Dermis microvascular lymphatic vessel endothelial cell (primary cell): ENCODE results near the gene RABGAP1. TPM values are rescaled to one million over a fixed set of nuclear protein-coding genes. Genes with fewer than 3 reads are reported as not detected.
"Not testable (repeated sequence)": the region's sequence is repeated elsewhere in the genome, so short reads cannot be mapped to it uniquely, and the experiment has no call there.

ENCODE experiments used
- DNase-seq, 2 donors: peaks; one replicate each; pipeline versions ENCODE4 v3.0.0 to v3.0.0-alpha.2; 2010; ENCODE audit warnings: low read depth in 2 of 2
- total RNA-seq: library from RNA; depleted of rRNA; stranded (reverse); fragments of >200 nt; gene quantifications from 2 replicates; pipeline ENCODE4 v1.2.1, GENCODE V29; 2014

RABGAP1 gene
- total RNA-seq = 34.4 and 46.7 TPM in 2 replicates

DNA sequence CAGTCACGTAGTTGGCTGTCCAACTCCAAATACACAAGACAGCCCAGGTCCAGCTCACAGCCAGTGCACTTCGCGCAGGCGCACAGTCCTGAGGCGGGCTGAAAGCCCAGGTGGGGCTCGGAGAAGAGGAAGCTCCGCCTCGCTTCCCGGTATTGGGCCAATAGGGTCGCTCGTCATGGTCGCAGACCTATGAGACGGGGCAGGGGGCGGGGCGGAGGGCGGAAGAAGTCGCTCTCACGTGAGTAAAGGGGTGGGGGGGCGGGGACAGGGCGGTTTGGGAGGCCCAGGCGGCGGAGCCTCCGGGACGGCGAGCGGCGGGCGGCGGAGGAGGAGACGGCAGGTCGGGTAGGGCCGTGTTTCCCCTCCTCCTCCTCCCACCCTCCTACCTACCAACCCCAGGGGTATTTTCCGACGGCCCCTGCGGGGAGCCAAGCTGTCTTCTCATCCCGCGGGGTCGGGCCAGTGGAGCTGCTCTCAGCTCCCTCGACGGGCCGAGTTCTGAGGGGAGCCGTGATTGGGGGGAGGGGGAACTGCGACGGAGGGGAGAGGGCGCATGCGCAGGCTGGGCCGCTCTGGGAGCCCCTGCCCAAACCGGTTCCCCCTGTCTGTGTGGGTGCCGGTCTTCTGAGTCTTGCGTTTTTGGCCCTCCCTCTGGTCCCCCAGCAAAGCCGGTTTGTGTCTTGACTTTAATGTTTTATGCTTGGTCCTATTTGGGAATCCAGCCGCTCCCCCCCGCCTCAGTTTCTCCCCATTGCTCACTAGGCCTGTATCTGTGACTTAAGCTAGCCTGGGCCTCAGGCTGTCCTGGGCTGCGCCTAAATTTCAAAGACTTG, at the start of gene RABGAP1:
RABGAP1 (plus strand) TSS at position 272 of the 833 bp plus-strand sequence. CDS start 16,040 bp downstream, outside the sequence.
- peak; percentile 96 to 99 for DNase-seq

DNA sequence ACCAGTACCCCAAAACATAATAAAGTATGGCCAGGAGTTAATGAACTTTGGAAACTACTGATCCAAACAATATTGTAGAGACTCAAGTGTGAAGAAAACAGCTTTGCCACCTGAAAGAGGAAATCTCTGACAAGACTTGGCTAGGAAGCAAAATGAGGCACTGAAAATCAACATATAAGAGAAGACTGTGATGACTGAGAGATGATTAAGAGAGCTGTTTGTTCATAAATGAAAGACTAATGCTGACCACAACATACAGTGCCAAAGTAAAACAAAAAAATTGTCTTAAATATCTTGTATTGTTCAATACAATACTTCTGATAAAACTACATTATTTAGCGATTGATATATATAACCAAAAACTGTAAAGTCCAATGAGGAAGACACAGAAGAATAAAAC, 42.9 kb upstream of the RABGAP1 start:
- peak in 1 of 2 donors; percentile 33 for DNase-seq

- DNase-seq = peak; percentile 34 to 52
Observed at GRCh38 chr9:122900791-122901190, 40.0 kb upstream of the RABGAP1 start.

- peak; percentile 24 to 71 for DNase-seq
Observed at GRCh38 chr9:122904466-122904822, 36.4 kb upstream of the RABGAP1 start.

- peak; percentile 99 for DNase-seq
Observed at GRCh38 chr9:122904823-122905710, 35.8 kb upstream of the RABGAP1 start, which contains the start of gene RC3H2. RC3H2 (minus strand) TSS chr9:122905359; CDS start chr9:122897509, 7,850 bp downstream.

DNA sequence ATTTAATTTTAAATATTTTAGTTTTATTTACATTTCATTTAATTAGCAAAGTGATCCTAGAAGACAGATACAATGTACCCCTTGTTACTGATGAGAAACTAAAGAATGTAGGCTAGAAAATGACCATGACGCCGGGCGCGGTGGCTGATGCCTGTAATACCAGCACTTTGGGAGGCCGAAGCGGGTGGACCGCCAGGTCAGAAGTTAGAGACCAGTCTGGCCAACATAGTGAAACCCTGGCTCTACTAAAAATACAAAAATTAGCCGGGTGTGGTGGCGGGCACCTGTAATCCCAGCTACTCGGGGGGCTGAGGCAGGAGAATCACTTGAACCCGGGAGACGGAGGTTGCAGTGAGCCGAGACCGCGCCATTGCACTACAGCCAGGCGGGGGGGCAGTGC, 34.7 kb upstream of the RABGAP1 start:
- not testable (repeated sequence) for DNase-seq

DNA sequence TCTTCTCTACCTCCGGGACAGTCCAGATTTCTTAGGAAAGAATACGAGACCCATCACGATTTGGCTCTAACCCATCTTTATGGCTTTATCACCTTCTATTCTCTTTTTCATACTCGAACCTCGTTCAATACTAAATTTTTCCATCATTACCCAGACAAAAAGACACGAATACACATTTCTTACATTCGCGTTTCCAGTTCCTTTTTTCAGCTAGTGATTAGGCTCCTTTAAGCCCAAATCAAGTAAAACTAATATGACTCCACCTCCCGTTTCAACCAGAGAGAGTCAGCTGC, 28.2 kb upstream of the RABGAP1 start:
- DNase-seq = no peak

DNA sequence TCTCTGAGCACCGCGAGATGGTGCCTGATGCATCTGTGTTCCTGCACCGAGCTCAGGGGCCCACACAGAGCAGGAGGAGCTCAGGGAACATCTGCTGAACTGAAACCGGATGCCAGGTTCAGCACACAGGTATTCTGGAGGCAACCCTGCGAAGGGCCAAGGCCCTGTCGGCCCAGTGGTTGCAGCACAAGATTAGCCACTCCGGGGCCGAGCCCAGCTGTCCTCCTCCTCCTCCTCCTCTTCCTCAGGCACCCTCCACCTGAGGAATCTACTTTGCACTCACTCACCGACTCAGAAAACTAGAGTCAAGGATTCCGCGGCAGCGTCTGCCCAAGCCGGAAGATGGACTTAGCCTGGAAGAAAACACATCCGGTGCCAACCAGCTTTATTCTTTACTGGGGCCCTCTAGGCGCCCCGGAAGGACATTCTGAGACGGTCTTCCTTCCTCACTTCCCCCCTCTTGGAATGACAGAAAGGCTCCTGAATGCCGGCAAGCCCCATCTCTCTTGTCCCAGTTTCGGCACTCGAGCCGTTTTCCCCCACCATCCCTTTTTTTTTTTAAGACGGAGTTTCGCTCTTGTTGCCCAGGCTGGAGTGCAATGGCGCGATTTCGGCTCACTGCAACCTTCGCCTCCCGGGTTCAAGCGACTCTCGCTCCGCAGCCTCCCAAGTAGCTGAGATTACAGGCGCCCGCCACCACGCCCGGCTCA, 27.7 kb upstream of the RABGAP1 start, which contains the start of gene ZBTB6:
ZBTB6 (minus strand) TSS at position 360 of the 710 bp plus-strand sequence. CDS start 1,251 bp downstream, outside the sequence.
- peak in 1 of 2 donors; percentile 77 for DNase-seq

DNA sequence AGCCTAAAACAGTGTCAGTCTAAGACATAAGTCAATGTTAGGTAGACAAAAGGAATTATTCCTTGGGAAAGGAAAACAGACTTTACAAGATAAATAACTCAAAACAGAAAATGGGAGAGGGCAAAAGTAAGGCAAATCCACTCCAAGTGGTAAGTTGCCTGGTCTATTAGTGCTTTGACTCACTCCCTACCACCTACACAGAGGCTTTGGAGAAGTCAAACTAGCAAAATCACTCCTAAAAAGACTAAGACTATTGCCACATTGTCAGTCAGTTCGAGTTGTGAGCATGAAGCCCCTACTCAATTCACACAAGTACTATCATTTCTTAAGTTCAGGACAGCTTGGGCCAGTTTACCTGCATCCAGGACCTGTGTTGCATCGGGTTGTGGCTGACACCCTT, 22.5 kb upstream of the RABGAP1 start:
- DNase-seq = no peak

DNA sequence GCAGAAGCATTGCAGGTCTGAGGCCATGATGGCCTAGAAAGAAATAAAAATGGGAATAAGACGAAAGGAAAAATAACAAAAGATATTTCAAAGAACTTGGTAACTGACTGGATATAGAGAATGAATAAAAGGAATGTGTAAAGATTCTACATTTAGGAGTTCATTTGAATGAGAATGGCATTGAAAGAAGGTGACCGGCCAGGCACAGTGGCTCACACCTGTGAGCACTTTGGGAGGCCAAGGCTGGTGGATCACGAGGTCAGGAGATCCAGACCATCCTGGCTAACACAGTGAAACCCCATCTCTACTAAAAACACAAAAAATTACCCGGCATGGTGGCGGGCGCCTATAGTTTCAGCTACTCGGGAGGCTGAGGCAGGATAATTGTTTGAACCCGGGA, 18.1 kb upstream of the RABGAP1 start:
- no peak for DNase-seq

GRCh38 chr9:122923947-122924346, 16.9 kb upstream of the RABGAP1 start:
- peak in 1 of 2 donors; percentile 87 for DNase-seq

DNA sequence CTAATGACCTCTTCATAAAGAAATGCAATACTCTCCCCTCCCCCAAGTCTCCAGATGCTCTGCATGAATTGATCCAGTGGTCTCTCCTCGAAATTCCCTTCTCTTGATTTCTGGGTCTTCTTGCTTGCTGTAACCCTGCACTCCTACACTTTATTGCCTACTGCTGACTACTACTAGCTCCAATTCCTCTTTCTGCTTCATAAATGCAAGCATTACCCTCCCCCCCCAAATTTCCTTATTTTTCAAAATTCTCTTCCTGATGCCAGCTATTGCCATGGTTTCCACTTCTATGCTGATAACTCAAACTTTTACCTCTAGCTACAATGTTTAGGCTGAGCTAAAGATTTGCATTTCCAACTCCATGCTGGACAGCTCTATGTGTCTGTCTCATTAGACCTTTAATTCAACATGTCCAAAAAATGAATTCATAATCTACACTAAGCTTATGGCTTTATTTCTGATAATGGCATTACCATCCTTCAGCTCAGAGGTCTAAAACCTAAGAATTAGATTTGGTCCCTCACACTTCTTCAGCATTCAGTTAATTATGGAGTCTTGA, 10.9 kb upstream of the RABGAP1 start:
- DNase-seq = no peak

DNA sequence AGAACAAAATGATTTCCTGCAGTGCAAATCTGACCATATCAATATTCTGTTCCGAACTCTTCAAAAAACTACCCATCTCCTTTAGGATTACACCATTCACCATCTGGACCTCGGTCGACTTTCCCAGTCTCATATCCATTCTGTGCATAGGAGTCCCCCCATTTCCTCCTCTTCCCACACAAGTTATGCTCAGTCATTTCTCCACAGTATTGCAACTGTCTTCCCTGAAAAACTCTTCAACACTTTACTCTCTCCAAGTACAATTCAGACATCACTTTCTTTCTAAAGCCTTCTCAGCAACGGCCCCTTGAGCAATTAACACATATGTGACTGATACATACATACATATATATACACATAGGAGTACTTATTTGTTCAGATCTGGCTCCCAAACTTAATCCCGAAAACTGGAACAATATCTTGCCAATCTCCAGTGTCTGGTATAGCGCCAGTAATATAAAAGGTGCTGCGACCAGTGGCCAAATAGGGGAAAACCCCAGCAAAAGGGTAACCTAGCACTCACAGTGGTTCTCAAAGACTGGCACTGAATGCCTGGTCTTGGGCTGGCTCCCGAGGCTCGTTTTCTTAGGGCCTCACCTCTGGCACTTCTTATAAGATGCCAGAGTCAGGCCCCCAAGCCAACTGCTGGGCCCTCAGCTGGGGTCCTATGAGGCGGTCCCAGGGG, 10.1 kb upstream of the RABGAP1 start:
- no peak for DNase-seq

DNA sequence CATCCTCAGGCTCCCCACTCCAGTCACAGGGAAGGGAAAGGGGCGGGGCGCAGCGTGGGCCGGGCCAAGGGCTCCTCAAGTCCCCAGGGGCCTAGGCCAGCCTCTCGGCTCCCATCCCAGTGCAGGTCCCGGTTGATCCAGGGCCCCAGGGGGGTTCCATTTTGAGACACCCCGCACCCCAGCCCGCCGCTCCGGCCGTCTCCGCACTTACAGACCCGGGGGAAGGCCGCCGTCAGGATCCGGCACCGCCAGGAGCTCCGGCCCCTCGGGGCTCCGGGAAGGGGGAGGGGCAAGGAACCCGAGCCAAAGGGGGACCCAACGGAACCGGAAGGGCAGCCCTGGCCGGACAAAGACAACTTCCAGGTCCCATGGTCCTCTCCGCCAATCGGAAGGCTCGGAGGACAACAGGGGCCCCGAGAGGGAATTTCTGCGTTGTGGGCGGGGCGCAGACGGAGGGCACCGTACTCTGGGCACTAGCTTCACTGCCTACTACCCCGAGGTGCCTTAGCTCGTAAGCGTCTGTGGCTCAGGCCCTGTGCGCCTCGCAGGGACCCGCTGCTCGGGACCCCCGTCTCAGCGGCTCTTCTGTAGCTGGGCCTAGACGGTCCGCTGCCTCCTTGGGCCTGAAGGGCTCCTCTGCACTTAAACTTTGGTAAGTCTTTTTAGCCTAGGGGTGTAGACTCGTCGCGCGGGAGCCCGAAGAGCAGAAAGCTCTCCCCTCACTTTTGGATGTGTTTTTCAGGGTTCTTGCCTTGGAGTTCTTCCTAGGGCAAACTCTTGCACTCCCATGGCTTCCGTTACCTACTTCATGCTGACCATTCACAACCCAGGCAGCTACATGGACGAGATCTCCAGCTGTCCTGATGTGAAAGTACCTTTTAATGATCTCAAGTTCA, 9.3 kb upstream of the RABGAP1 start, which contains the start of gene ZBTB26:
ZBTB26 (minus strand) TSS at position 287 of the 896 bp plus-strand sequence. CDS start 11,578 bp downstream, outside the sequence.
- DNase-seq = peak; percentile 81 to 94

DNA sequence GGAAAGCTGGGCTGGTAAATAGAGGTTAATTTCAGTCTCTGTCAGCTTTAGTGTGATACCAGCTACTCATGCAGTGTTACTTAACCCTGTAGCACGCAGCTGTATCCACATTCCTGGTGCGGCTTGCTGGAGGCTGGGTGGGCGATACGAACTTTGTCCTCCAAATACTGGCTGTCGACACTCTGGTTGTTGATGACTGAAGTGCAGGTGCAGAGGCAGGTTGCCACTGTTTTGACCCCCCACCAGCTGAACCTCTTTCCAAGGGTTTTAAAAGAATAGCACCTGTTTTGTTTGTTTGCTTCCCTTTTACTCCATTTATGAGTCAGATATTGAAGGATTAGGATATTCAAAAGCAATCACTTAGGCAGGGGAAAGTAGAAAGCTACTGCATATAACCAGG, 4.4 kb upstream of the RABGAP1 start:
- no peak for DNase-seq

- DNase-seq = no peak
Observed at GRCh38 chr9:122936883-122937282, 3.9 kb upstream of the RABGAP1 start.

- no peak for DNase-seq
Observed at GRCh38 chr9:122939601-122940000, 1.2 kb upstream of the RABGAP1 start.

DNA sequence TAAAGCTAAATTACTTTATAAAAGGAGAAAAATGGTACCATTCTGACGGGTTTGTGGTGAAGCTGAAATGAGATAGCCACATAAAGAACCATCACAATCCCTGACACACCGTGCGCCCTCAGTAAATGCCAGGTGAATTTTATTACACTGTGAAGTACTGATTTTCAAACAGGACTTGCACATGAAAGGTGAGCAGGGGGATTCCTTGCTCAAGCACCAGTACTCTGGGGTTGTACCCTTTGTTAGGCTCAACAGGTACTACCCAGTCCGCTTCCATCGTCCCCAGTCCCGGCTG, 419 bp upstream of the RABGAP1 start:
- no peak for DNase-seq

- peak in 1 of 2 donors; percentile 59 for DNase-seq
Observed at GRCh38 chr9:122941582-122942234, 888 bp downstream of the RABGAP1 start.
